ENCODE data around the gene CARS1.

CARS1 gene

GRCh38 chr11:3077189-3077836 lies 20.1 kb upstream of the CARS1 start:
- no peak for TF ChIP-seq EZH2phosphoT487 (IDR thresholded peaks at IDR 0.05; ENCODE audit: borderline replicate concordance, low read length)
- no peak for TF ChIP-seq CTCF (IDR thresholded peaks at IDR 0.05; ENCODE audit: low read depth, low read length, poor library complexity, severe bottlenecking)
- Histone ChIP-seq H3F3A (ENCODE audit: control insufficient read depth, insufficient read depth) (no peaks in the 10 kb centered on the region), H3K4me3 (ENCODE audit: low read length) (no peak overlapping the region), H3K9me3 (ENCODE audit: control insufficient read depth, insufficient read depth, low read length) (no peaks in the 10 kb centered on the region), H3K27me3 (ENCODE audit: control insufficient read depth, low read length) (no peaks in the 10 kb centered on the region), H3K9me2 (replicated peaks; ENCODE audit: control insufficient read depth, low read length) (no peaks in the 10 kb centered on the region), H3K79me2 (ENCODE audit: control insufficient read depth, low read length) (no peaks in the 10 kb centered on the region), H3K36me3 (ENCODE audit: control insufficient read depth, low read length) (no peaks in the 10 kb centered on the region), H3K27ac (ENCODE audit: low read depth, low read length) (no peak overlapping the region), H3K4me1 (ENCODE audit: control insufficient read depth, low read length) (no peaks in the 10 kb centered on the region), H4K20me1 (ENCODE audit: control insufficient read depth, insufficient read depth, low read depth, low read length) (no peaks in the 10 kb centered on the region), H3K4me2 (ENCODE audit: low read length) (no peak overlapping the region)

- Histone ChIP-seq H4K20me1 (ENCODE audit: control insufficient read depth, insufficient read depth, low read depth, low read length) (no peaks in the 10 kb centered on the region), H3K4me3 (ENCODE audit: low read length) (no peak overlapping the region), H3K27me3 (ENCODE audit: control insufficient read depth, low read length) (no peaks in the 10 kb centered on the region), H3K27ac (ENCODE audit: low read depth, low read length) (no peak overlapping the region), H3F3A (ENCODE audit: control insufficient read depth, insufficient read depth) (no peaks in the 10 kb centered on the region), H3K9me2 (replicated peaks; ENCODE audit: control insufficient read depth, low read length) (no peaks in the 10 kb centered on the region), H3K9me3 (ENCODE audit: control insufficient read depth, insufficient read depth, low read length) (no peaks in the 10 kb centered on the region), H3K79me2 (ENCODE audit: control insufficient read depth, low read length) (no peaks in the 10 kb centered on the region), H3K4me1 (ENCODE audit: control insufficient read depth, low read length) (no peaks in the 10 kb centered on the region), H3K4me2 (ENCODE audit: low read length) (no peak overlapping the region), H3K36me3 (ENCODE audit: control insufficient read depth, low read length) (no peaks in the 10 kb centered on the region)
- TF ChIP-seq CTCF (IDR thresholded peaks at IDR 0.05; ENCODE audit: low read depth, low read length, poor library complexity, severe bottlenecking): no peak
- TF ChIP-seq EZH2phosphoT487 (IDR thresholded peaks at IDR 0.05; ENCODE audit: borderline replicate concordance, low read length): no peak
These were observed 17.8 kb upstream of the CARS1 start for GRCh38 chr11:3074912-3075589.

- H3K9me2 ChIP-seq (replicated peaks; ENCODE audit: control insufficient read depth, low read length): no peaks in the 10 kb centered on the region
- H3F3A ChIP-seq (ENCODE audit: control insufficient read depth, insufficient read depth): no peaks in the 10 kb centered on the region
- TF ChIP-seq CTCF (IDR thresholded peaks at IDR 0.05; ENCODE audit: low read depth, low read length, poor library complexity, severe bottlenecking) (no peak), EZH2phosphoT487 (IDR thresholded peaks at IDR 0.05; ENCODE audit: borderline replicate concordance, low read length) (no peak)
- H3K79me2 ChIP-seq (ENCODE audit: control insufficient read depth, low read length): no peaks in the 10 kb centered on the region
- H3K4me2 ChIP-seq (ENCODE audit: low read length): no peak overlapping the region
- no peaks in the 10 kb centered on the region for H3K4me1 ChIP-seq (ENCODE audit: control insufficient read depth, low read length)
- H3K27ac ChIP-seq (ENCODE audit: low read depth, low read length): no peak overlapping the region
- H4K20me1 ChIP-seq (ENCODE audit: control insufficient read depth, insufficient read depth, low read depth, low read length): no peaks in the 10 kb centered on the region
- H3K4me3 ChIP-seq (ENCODE audit: low read length): no peak overlapping the region
- H3K27me3 ChIP-seq (ENCODE audit: control insufficient read depth, low read length): no peaks in the 10 kb centered on the region
- no peaks in the 10 kb centered on the region for H3K36me3 ChIP-seq (ENCODE audit: control insufficient read depth, low read length)
- no peaks in the 10 kb centered on the region for H3K9me3 ChIP-seq (ENCODE audit: control insufficient read depth, insufficient read depth, low read length)
These were observed 15.8 kb upstream of the CARS1 start for GRCh38 chr11:3073029-3073435.

All from DOHH2 (cell line).